ENCODE measurements around the gene MAN2C1. TPM values are rescaled to one million over a fixed set of nuclear protein-coding genes. Genes with fewer than 3 reads are reported as not detected.

The MAN2C1 gene
- total and polyA plus RNA-seq, 9 of the 15 experiments (the other 6 are each of a cell fraction or from before 2014, with no cell fraction given), result 2.0 to 141 (median 39.9) TPM

GRCh38 chr15:75367913-75368688, at the start of gene MAN2C1 (continued):
- TF ChIP-seq, protein P1, sequence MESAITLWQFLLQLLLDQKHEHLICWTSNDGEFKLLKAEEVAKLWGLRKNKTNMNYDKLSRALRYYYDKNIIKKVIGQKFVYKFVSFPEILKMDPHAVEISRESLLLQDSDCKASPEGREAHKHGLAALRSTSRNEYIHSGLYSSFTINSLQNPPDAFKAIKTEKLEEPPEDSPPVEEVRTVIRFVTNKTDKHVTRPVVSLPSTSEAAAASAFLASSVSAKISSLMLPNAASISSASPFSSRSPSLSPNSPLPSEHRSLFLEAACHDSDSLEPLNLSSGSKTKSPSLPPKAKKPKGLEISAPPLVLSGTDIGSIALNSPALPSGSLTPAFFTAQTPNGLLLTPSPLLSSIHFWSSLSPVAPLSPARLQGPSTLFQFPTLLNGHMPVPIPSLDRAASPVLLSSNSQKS (CRISPR knock-in tag; IDR thresholded peaks at IDR 0.05), result no peak
- TF ChIP-seq CEBPG (CRISPR knock-in tag; IDR thresholded peaks at IDR 0.05) (no peak; the same call in 1 of the 2 replicates), CEBPG (tag; conservative IDR thresholded peaks at IDR 0.05 in 1 of 2, IDR thresholded peaks at IDR 0.05 in 1 of 2) (no peak), TSC22D4 (tag; IDR thresholded peaks at IDR 0.05) (no peak), HNRNPL (IDR thresholded peaks at IDR 0.05; ENCODE audit: low read depth, low read length) (peak; percentile 93), NKRF (IDR thresholded peaks at IDR 0.05; ENCODE audit: borderline replicate concordance) (peak; percentile 88), NRF1 (conservative IDR thresholded peaks at IDR 0.05 in 1 of 2, IDR thresholded peaks at IDR 0.05 in 1 of 2) (peak; percentile 87 to 89), ZNF561 (CRISPR knock-in tag; conservative IDR thresholded peaks at IDR 0.05) (no peak), ZNF717 (CRISPR knock-in tag; IDR thresholded peaks at IDR 0.05) (no peak), ARID4B (CRISPR knock-in tag; IDR thresholded peaks at IDR 0.05) (peak; percentile 66), FOSL1 (tag; conservative IDR thresholded peaks at IDR 0.05) (peak; percentile 68)
- TF ChIP-seq, protein P2, sequence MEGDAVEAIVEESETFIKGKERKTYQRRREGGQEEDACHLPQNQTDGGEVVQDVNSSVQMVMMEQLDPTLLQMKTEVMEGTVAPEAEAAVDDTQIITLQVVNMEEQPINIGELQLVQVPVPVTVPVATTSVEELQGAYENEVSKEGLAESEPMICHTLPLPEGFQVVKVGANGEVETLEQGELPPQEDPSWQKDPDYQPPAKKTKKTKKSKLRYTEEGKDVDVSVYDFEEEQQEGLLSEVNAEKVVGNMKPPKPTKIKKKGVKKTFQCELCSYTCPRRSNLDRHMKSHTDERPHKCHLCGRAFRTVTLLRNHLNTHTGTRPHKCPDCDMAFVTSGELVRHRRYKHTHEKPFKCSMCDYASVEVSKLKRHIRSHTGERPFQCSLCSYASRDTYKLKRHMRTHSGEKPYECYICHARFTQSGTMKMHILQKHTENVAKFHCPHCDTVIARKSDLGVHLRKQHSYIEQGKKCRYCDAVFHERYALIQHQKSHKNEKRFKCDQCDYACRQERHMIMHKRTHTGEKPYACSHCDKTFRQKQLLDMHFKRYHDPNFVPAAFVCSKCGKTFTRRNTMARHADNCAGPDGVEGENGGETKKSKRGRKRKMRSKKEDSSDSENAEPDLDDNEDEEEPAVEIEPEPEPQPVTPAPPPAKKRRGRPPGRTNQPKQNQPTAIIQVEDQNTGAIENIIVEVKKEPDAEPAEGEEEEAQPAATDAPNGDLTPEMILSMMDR (IDR thresholded peaks at IDR 0.05 in 2 of 3, conservative IDR thresholded peaks at IDR 0.05 in 1 of 3; ENCODE audit: insufficient read depth in 2 of 3, low read depth in 1 of 3, low read length in 3 of 3), result peak; percentile 91 to 98 (median 96)
- TF ChIP-seq, protein P3, sequence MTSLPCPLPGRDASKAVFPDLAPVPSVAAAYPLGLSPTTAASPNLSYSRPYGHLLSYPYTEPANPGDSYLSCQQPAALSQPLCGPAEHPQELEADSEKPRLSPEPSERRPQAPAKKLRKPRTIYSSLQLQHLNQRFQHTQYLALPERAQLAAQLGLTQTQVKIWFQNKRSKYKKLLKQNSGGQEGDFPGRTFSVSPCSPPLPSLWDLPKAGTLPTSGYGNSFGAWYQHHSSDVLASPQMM (CRISPR knock-in tag; IDR thresholded peaks at IDR 0.05), result no peak
- TF ChIP-seq, protein P4, sequence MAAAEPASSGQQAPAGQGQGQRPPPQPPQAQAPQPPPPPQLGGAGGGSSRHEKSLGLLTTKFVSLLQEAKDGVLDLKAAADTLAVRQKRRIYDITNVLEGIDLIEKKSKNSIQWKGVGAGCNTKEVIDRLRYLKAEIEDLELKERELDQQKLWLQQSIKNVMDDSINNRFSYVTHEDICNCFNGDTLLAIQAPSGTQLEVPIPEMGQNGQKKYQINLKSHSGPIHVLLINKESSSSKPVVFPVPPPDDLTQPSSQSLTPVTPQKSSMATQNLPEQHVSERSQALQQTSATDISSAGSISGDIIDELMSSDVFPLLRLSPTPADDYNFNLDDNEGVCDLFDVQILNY (CRISPR knock-in tag; IDR thresholded peaks at IDR 0.05), result peak; percentile 63
